Loucy (cell line): ENCODE data around the gene KCNMA1.
A peak's percentile ranks its signal among the peaks of the same experiment; 100 is the strongest.

Experiments
- H2AFZ ChIP-seq: fragments of 200-600 bp; sonication (generic); 2 replicates; pipeline ENCODE4 v1.6.0; 2016; ENCODE audit warnings: antibody characterized with exemption, mild to moderate bottlenecking, low read length, moderate library complexity
- H3F3A ChIP-seq: fragments of 200-600 bp; 2 replicates; pipeline ENCODE4 v1.6.0; 2016; ENCODE audit warnings: antibody characterized with exemption, low read depth, mild to moderate bottlenecking
- H3K27me3 ChIP-seq: fragments of 200-600 bp; sonication (generic); 2 replicates; pipeline ENCODE4 v1.6.1; 2014; ENCODE audit warnings: low read length, mild to moderate bottlenecking; ENCODE audit not compliant: insufficient read depth, poor library complexity, severe bottlenecking
- H3K36me3 ChIP-seq: fragments of 200-600 bp; sonication (generic); 2 replicates; pipeline ENCODE4 v1.6.1; 2016; ENCODE audit warnings: low read length; ENCODE audit not compliant: insufficient read depth
- H3K4me1 ChIP-seq: fragments of 200-600 bp; sonication (generic); 2 replicates; pipeline ENCODE4 v1.5.1; 2014; ENCODE audit warnings: low read length, mild to moderate bottlenecking; ENCODE audit not compliant: insufficient read depth, poor library complexity, severe bottlenecking
- H3K4me2 ChIP-seq: fragments of 200-600 bp; sonication (generic); 2 replicates; pipeline ENCODE4 v1.6.0; 2014; ENCODE audit warnings: antibody characterized with exemption, low read length, low read depth, mild to moderate bottlenecking; ENCODE audit not compliant: poor library complexity, severe bottlenecking
- H3K4me3 ChIP-seq: fragments of 200-600 bp; sonication (generic); 2 replicates; pipeline ENCODE4 v1.5.1; 2014; ENCODE audit warnings: low read length, mild to moderate bottlenecking, mixed read lengths; ENCODE audit not compliant: poor library complexity, severe bottlenecking
- H3K79me2 ChIP-seq: fragments of 200-600 bp; sonication (generic); 2 replicates; pipeline ENCODE4 v1.6.1; 2014; ENCODE audit warnings: low read length; ENCODE audit not compliant: insufficient read depth
- H3K9ac ChIP-seq: fragments of 200-600 bp; sonication (generic); 2 replicates; pipeline ENCODE4 v1.6.0; 2014; ENCODE audit warnings: mild to moderate bottlenecking, low read depth, low read length, moderate library complexity; ENCODE audit not compliant: poor library complexity, severe bottlenecking
- H3K9me2 ChIP-seq: fragments of 200-600 bp; sonication (generic); replicated peaks from 2 replicates; pipeline ENCODE4 v1.6.1; 2016; ENCODE audit warnings: low read depth, low read length, mixed read lengths
- H3K9me3 ChIP-seq: fragments of 200-600 bp; sonication (generic); 2 replicates; pipeline ENCODE4 v1.6.1; 2014; ENCODE audit warnings: mild to moderate bottlenecking, antibody characterized with exemption, low read length, low read depth; ENCODE audit not compliant: insufficient read depth
- H4K20me1 ChIP-seq: fragments of 200-600 bp; sonication (generic); 2 replicates; pipeline ENCODE4 v1.6.0; 2014; ENCODE audit warnings: antibody characterized with exemption, low read length, mild to moderate bottlenecking; ENCODE audit not compliant: insufficient read depth, poor library complexity, severe bottlenecking
- CTCF ChIP-seq: fragments of 200-600 bp; sonication (generic); conservative IDR thresholded peaks from 2 replicates; pipeline ENCODE4 v1.5.1; 2014; ENCODE audit warnings: mild to moderate bottlenecking, antibody characterized with exemption, low read length
- EZH2phosphoT487 ChIP-seq: fragments of 200-600 bp; IDR thresholded peaks from 2 replicates; pipeline ENCODE4 v1.6.1; 2018; ENCODE audit warnings: antibody characterized with exemption, mild to moderate bottlenecking, moderate library complexity, borderline replicate concordance

KCNMA1 gene

DNA sequence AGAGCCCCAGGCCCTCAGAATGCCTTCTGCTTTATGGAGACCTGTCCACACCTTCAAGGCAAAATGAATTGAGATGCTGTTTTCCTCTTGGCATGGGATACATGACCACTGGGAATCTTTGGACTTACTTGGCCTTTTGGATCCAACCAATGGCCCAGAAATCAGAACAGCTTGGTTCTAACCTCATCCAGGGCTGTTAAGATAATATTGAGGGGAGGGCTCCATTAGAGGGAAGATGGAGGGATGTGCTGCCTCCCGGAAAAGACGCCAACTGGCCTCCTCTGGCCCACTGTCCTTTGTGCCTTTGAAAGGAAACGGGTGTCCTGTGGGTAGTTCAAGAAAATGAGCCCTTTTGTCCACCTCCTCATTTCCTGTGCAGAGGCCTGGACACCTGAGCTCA lies 530.9 kb downstream of the KCNMA1 start:
- Histone ChIP-seq H3K36me3 (no peaks in the 10 kb centered on the region), H3K9me3 (no peaks in the 10 kb centered on the region), H3K4me1 (peaks cover 50% of the 10 kb centered on the region), H4K20me1 (no peaks in the 10 kb centered on the region), H3K9me2 (no peaks in the 10 kb centered on the region), H3K79me2 (no peaks in the 10 kb centered on the region), H3F3A (no peaks in the 10 kb centered on the region), H2AFZ (no peak overlapping the region), H3K4me3 (no peak overlapping the region), H3K27me3 (no peaks in the 10 kb centered on the region), H3K4me2 (no peak overlapping the region), H3K9ac (no peak overlapping the region)
- TF ChIP-seq CTCF = no peak

DNA sequence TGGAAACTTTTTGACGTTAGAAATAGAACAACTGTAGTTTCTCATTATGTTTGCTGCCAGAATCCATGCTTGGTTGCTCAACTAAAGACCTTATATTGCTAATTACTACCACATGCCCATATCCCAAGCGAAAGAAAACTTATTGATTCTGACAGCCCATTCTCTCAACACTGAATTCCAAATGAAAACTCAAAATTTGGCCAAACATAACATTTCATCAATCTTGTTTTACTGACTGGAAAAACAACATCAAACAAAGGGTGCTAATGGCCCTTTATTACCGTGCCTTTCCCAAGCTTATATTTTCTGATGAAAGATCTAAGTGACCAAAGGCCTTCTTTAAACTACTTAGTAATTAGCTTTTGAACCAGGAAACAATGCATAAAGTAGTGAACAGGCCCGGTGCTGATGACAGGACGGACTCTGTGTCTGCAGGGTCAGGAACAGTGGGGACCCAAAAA lies 531.8 kb downstream of the KCNMA1 start:
- no peak for TF ChIP-seq EZH2phosphoT487
- TF ChIP-seq CTCF = no peak
- Histone ChIP-seq H3K27me3 (no peaks in the 10 kb centered on the region), H3K9me2 (no peaks in the 10 kb centered on the region), H3K9ac (no peak overlapping the region), H3K4me2 (peak overlapping the region; percentile 19), H3K4me3 (no peak overlapping the region), H4K20me1 (no peaks in the 10 kb centered on the region), H3K9me3 (no peaks in the 10 kb centered on the region), H3F3A (no peaks in the 10 kb centered on the region), H2AFZ (peak overlapping the region; percentile 58), H3K36me3 (no peaks in the 10 kb centered on the region), H3K4me1 (peaks cover 43% of the 10 kb centered on the region), H3K79me2 (no peaks in the 10 kb centered on the region)

DNA sequence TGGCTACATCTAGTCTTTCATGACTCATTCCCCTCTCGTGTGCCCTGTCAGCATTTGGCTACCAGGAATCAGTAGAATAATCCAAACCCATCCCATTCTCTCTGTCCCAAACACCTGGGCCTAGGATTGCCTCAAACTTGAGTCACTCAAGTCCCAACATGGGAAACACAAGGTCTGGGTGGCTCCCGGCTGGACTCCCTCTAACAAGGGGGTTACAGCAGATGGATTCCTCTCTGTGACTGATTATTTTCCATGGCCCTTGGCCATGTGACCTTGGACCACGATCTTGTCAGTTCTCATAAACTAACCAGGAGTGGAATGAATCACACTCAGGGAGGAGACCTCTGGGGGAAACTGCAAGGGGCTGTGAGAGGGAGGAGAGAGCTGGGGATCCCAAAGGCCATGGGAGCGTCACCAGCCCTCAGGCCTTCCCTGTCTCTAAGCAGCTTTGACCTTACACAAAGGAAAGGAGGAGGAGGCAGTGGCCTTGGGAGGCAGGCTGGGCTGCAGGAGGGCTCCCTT lies 533.1 kb downstream of the KCNMA1 start:
- no peak overlapping the region for H3K9ac ChIP-seq
- H3K4me2 ChIP-seq = no peak overlapping the region
- no peaks in the 10 kb centered on the region for H3F3A ChIP-seq

More for the DNA sequence above, 533.1 kb downstream of the KCNMA1 start:
- Histone ChIP-seq H3K79me2 (no peaks in the 10 kb centered on the region), H3K9me3 (no peaks in the 10 kb centered on the region), H3K4me3 (no peak overlapping the region), H3K4me1 (peaks cover 30% of the 10 kb centered on the region), H3K36me3 (no peaks in the 10 kb centered on the region), H3K9me2 (no peaks in the 10 kb centered on the region), H3K27me3 (no peaks in the 10 kb centered on the region), H4K20me1 (no peaks in the 10 kb centered on the region), H2AFZ (no peak overlapping the region)
- TF ChIP-seq CTCF = no peak
- no peak for TF ChIP-seq EZH2phosphoT487
